NCI-H345 (cell line): ENCODE data around the gene TDRD1.

ENCODE experiments used
- DNase-seq: peaks from one replicate; lab custom pipeline; 2025; lab: John Stamatoyannopoulos, UW

The TDRD1 gene

GRCh38 chr10:114239117-114239993 is 60.2 kb downstream of the TDRD1 start, which contains the start of gene VWA2:
TSS of gene VWA2 (plus strand) at chr10:114239254. CDS start at chr10:114248714, 9,460 bp downstream.
- peak; percentile 63 for DNase-seq

- no peak for DNase-seq
Observed at GRCh38 chr10:114239994-114240345, 60.8 kb downstream of the TDRD1 start.

GRCh38 chr10:114242235-114242634 is 63.1 kb downstream of the TDRD1 start:
- DNase-seq: no peak

GRCh38 chr10:114243661-114244060 is 64.5 kb downstream of the TDRD1 start:
- DNase-seq: no peak

- DNase-seq: no peak
Observed at GRCh38 chr10:114244126-114244525, 65.0 kb downstream of the TDRD1 start.

GRCh38 chr10:114245121-114245791 is 66.1 kb downstream of the TDRD1 start:
- no peak for DNase-seq

GRCh38 chr10:114246679-114247305 is 67.6 kb downstream of the TDRD1 start:
- DNase-seq: no peak

GRCh38 chr10:114250236-114250635 is 71.1 kb downstream of the TDRD1 start:
- no peak for DNase-seq

GRCh38 chr10:114250716-114251115 is 71.6 kb downstream of the TDRD1 start:
- no peak for DNase-seq

GRCh38 chr10:114252092-114252491 is 72.9 kb downstream of the TDRD1 start:
- DNase-seq: no peak

- DNase-seq: no peak
Observed at GRCh38 chr10:114252883-114253282, 73.7 kb downstream of the TDRD1 start.

- DNase-seq: no peak
Observed at GRCh38 chr10:114255227-114255626, 76.1 kb downstream of the TDRD1 start.

- no peak for DNase-seq
Observed at GRCh38 chr10:114256008-114256765, 77.0 kb downstream of the TDRD1 start.

GRCh38 chr10:114256822-114257221 is 77.7 kb downstream of the TDRD1 start:
- no peak for DNase-seq

GRCh38 chr10:114257498-114257897 is 78.3 kb downstream of the TDRD1 start:
- no peak for DNase-seq

GRCh38 chr10:114258274-114258840 is 79.2 kb downstream of the TDRD1 start:
- DNase-seq: no peak

GRCh38 chr10:114259824-114260223 is 80.7 kb downstream of the TDRD1 start:
- no peak for DNase-seq

- DNase-seq: no peak
Observed at GRCh38 chr10:114260366-114260765, 81.2 kb downstream of the TDRD1 start.

GRCh38 chr10:114261076-114261475 is 81.9 kb downstream of the TDRD1 start:
- DNase-seq: no peak

- no peak for DNase-seq
Observed at GRCh38 chr10:114262496-114262895, 83.3 kb downstream of the TDRD1 start.

- DNase-seq: no peak
Observed at GRCh38 chr10:114265392-114266053, 86.4 kb downstream of the TDRD1 start.
